Activated naive CD4-positive, alpha-beta T cell treated with anti-CD3 and anti-CD28 coated beads for 36 hours (primary cell): Measurements from ENCODE around the gene GRIK2. TPM values are rescaled to one million over a fixed set of nuclear protein-coding genes. Genes with fewer than 3 reads are reported as not detected.

ENCODE experiments used
- CTCF ChIA-PET: fragments of 350-600 bp; sonication (Branson Sonifier 250); formaldehyde crosslinking; loops from one replicate; lab custom pipeline; 2021; ENCODE audit warnings: antibody characterized with exemption; lab: Charles Lee
- DNase-seq: peaks from one replicate; pipeline ENCODE4 v3.0.0-alpha.2; 2020
- H3K27ac Mint-ChIP-seq: one replicate; pipeline ENCODE4 v1.8.0; 2021; ENCODE audit warnings: mild to moderate bottlenecking, mixed read lengths
- H3K27me3 Mint-ChIP-seq: one replicate; pipeline ENCODE4 v1.8.0; 2021; ENCODE audit warnings: low read depth, mixed read lengths
- H3K36me3 Mint-ChIP-seq: one replicate; pipeline ENCODE4 v1.8.0; 2021; ENCODE audit warnings: low read depth, mixed read lengths
- H3K4me1 Mint-ChIP-seq: one replicate; pipeline ENCODE4 v1.8.0; 2021; ENCODE audit warnings: low read depth, mixed read lengths
- H3K4me3 Mint-ChIP-seq: one replicate; pipeline ENCODE4 v1.8.0; 2021; ENCODE audit warnings: mild to moderate bottlenecking, moderate library complexity, mixed read lengths
- H3K9me3 Mint-ChIP-seq: one replicate; pipeline ENCODE4 v1.8.0; 2021; ENCODE audit warnings: mixed read lengths
- intact Hi-C: fragments of 100-400 bp; cut with micrococcal nuclease; formaldehyde crosslinking; loops from one replicate; pipeline ENCODE4 v1.15.1; 2023
- total RNA-seq, 2 experiments: library from RNA; stranded (reverse); gene quantifications; one replicate each; pipeline ENCODE4 v1.2.3, GENCODE V29; 2021

The GRIK2 gene
- total RNA-seq, 2 experiments from 2014 or later, result not detected

DNA sequence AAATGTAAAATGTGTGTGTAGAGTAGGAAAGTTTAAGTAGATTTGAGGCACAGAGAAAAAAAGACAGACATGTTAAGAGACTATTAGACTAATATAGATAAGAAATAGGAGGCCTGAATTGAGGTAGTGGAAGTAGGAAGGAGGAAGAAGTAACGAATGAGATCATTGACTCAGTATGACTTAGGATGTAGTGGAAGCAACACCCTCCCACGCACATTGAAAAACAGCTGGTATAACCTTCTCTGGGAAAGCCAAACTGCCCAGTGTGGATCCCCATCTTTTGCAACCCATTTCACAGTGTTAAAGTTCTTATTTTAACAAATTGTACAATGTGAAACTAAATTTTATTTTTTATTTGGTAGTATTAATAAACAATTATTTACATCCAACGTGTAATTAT lies 89.1 kb downstream of the GRIK2 start:
- intact Hi-C loops, result no loop called here
- no peaks in the 10 kb centered on the region for H3K36me3 Mint-ChIP-seq
- CTCF ChIA-PET, result no interaction called here
- DNase-seq, result no peak
- no peaks in the 10 kb centered on the region for H3K27me3 Mint-ChIP-seq
- peaks cover 2% of the 10 kb centered on the region for H3K9me3 Mint-ChIP-seq
- no peak overlapping the region for H3K4me3 Mint-ChIP-seq
- H3K4me1 Mint-ChIP-seq, result no peaks in the 10 kb centered on the region
- H3K27ac Mint-ChIP-seq, result no peak overlapping the region

DNA sequence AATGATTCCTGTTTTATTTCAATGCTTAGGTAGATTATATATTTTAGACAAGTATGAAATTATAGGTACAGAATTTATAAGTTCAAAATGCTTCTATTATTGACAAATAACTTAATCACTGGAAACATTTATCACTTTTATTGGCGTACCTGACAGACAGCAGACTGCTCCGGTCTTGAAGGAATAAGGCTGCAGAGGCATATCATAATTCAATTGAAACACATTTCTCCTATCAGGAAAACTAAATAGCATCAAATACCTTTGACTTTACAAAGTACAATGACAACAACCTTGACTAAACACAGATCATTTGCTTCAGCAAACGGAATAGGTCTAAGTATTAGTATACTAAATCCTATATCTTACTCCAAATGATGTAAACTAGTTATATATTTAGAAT lies 91.3 kb downstream of the GRIK2 start:
- Mint-ChIP-seq H3K4me1 (no peaks in the 10 kb centered on the region), H3K9me3 (peaks cover 2% of the 10 kb centered on the region), H3K4me3 (no peak overlapping the region), H3K36me3 (no peaks in the 10 kb centered on the region), H3K27me3 (no peaks in the 10 kb centered on the region), H3K27ac (no peak overlapping the region)
- CTCF ChIA-PET, result no interaction called here
- intact Hi-C loops, result no loop called here
- no peak for DNase-seq

GRCh38 chr6:101486124-101486523 lies 92.6 kb downstream of the GRIK2 start:
- DNase-seq, result no peak
- Mint-ChIP-seq H3K4me3 (no peak overlapping the region), H3K36me3 (no peaks in the 10 kb centered on the region), H3K27me3 (no peaks in the 10 kb centered on the region), H3K4me1 (no peaks in the 10 kb centered on the region), H3K27ac (no peak overlapping the region), H3K9me3 (peaks cover 4% of the 10 kb centered on the region)
- intact Hi-C loops, result no loop called here
- CTCF ChIA-PET, result no interaction called here

- Mint-ChIP-seq H3K4me1 (no peaks in the 10 kb centered on the region), H3K27me3 (no peaks in the 10 kb centered on the region), H3K27ac (no peak overlapping the region), H3K4me3 (no peak overlapping the region), H3K36me3 (no peaks in the 10 kb centered on the region), H3K9me3 (peaks cover 3% of the 10 kb centered on the region)
- CTCF ChIA-PET, result no interaction called here
- intact Hi-C loops, result no loop called here
- DNase-seq, result no peak
Observed at GRCh38 chr6:101486726-101487125, 93.2 kb downstream of the GRIK2 start.

DNA sequence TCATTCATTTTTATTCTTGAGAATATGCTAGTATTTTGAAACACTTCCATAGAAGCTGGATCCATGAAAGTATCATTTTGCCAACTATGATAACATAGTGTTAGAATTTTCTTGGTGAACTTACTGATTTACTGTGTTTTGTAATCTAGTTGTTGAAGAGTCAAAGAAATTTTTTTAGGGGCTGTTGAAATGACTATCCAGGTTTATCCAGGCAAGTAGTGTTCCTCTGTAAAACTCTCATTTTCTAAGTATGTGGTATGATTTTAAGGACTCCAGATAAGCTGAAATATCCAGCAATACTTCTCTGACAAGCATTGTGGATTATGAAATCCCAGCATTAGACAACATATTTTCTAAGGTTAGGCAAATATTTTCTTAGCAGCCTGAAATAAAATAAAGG lies 95.9 kb downstream of the GRIK2 start:
- H3K9me3 Mint-ChIP-seq, result peaks cover 2% of the 10 kb centered on the region
- no peaks in the 10 kb centered on the region for H3K27me3 Mint-ChIP-seq
- CTCF ChIA-PET, result no interaction called here
- no peak for DNase-seq
- no peaks in the 10 kb centered on the region for H3K4me1 Mint-ChIP-seq
- H3K36me3 Mint-ChIP-seq, result no peaks in the 10 kb centered on the region
- H3K27ac Mint-ChIP-seq, result no peak overlapping the region
- intact Hi-C loops, result no loop called here
- H3K4me3 Mint-ChIP-seq, result no peak overlapping the region

DNA sequence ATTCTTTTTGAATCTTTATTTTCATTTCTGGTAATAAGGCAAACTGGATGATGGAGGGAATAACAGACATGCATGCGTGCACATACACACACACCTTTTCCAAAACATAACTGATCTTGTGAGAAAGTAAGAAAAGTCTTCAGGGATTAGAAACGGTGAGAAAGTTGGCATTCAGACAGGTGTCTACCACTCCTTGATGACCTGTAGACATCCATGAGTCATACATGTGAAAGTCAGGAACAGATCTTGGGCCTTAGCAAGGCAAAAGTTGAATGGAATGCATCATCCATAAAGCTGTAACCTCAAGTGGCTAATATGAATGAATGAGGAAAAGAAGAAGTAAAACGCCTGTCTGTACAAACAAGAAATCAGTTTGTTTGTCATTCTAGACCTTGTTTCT lies 97.3 kb downstream of the GRIK2 start:
- Mint-ChIP-seq H3K36me3 (no peaks in the 10 kb centered on the region), H3K4me3 (no peak overlapping the region), H3K4me1 (no peaks in the 10 kb centered on the region), H3K27me3 (no peaks in the 10 kb centered on the region), H3K9me3 (peaks cover 2% of the 10 kb centered on the region), H3K27ac (no peak overlapping the region)
- CTCF ChIA-PET, result no interaction called here
- intact Hi-C loops, result no loop called here
- DNase-seq, result no peak

GRCh38 chr6:101502818-101503217 lies 109.3 kb downstream of the GRIK2 start:
- Mint-ChIP-seq H3K27ac (no peak overlapping the region), H3K9me3 (no peaks in the 10 kb centered on the region)

GRCh38 chr6:101509536-101509935 lies 116.0 kb downstream of the GRIK2 start:
- H3K36me3 Mint-ChIP-seq, result no peaks in the 10 kb centered on the region
- no peaks in the 10 kb centered on the region for H3K27me3 Mint-ChIP-seq
- no peak for DNase-seq
- no peak overlapping the region for H3K4me3 Mint-ChIP-seq
- intact Hi-C loops, result no loop called here
- H3K9me3 Mint-ChIP-seq, result no peaks in the 10 kb centered on the region
- H3K4me1 Mint-ChIP-seq, result no peaks in the 10 kb centered on the region
- H3K27ac Mint-ChIP-seq, result no peak overlapping the region
- CTCF ChIA-PET, result no interaction called here

More at GRCh38 chr6:101502818-101503217, 109.3 kb downstream of the GRIK2 start:
- no peaks in the 10 kb centered on the region for H3K4me1 Mint-ChIP-seq
- H3K36me3 Mint-ChIP-seq, result no peaks in the 10 kb centered on the region
- no peaks in the 10 kb centered on the region for H3K27me3 Mint-ChIP-seq
- H3K4me3 Mint-ChIP-seq, result no peak overlapping the region
- intact Hi-C loops, result no loop called here
- DNase-seq, result no peak
- CTCF ChIA-PET, result no interaction called here

DNA sequence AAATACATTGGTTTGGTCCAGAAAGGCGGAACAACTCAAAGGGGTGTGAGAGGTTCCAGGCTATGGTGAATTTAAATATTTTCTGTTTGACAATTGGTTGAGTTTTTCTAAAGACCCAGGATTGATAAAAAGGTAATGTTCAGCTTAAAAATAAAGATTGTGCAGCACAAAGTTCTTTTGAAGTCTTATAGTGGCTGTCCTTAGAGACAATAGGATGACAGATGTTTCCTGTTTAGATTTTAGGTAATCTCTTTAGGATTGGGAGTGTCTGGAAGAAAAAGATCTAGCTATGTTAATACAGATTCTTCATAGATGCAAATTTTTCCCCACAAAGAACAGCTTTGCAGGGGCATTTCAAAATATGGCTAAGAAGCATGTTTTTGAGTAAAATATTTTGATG lies 119.7 kb downstream of the GRIK2 start:
- H3K4me3 Mint-ChIP-seq, result no peak overlapping the region
- DNase-seq, result no peak
- CTCF ChIA-PET, result no interaction called here
- no peaks in the 10 kb centered on the region for H3K36me3 Mint-ChIP-seq
- H3K27ac Mint-ChIP-seq, result no peak overlapping the region
- H3K4me1 Mint-ChIP-seq, result no peaks in the 10 kb centered on the region
- no peaks in the 10 kb centered on the region for H3K9me3 Mint-ChIP-seq
- intact Hi-C loops, result no loop called here
- H3K27me3 Mint-ChIP-seq, result no peaks in the 10 kb centered on the region

GRCh38 chr6:101516578-101516977 lies 123.1 kb downstream of the GRIK2 start:
- CTCF ChIA-PET, result no interaction called here
- no peaks in the 10 kb centered on the region for H3K9me3 Mint-ChIP-seq

DNA sequence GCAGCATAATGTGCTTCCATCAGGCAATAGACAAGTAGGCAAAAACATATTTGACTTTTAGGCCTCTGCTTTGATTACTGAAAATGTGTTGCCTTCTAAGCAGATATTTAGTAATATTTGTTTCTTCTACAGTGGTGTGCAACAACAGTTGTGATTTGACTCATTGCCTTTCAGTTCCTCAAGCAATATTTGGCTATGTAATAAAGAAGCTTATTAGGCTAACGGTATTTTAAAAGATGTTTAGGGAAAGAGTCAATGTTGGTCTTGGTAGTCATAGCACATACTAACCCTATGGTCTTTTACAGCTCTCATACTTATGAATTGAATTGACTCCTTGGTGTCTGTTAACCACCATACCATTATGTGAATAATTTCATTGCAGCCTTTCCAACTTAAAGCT lies 124.1 kb downstream of the GRIK2 start:
- no peak overlapping the region for H3K4me3 Mint-ChIP-seq
- no peak overlapping the region for H3K27ac Mint-ChIP-seq
- no peaks in the 10 kb centered on the region for H3K36me3 Mint-ChIP-seq
- no peaks in the 10 kb centered on the region for H3K4me1 Mint-ChIP-seq
- intact Hi-C loops, result no loop called here
- H3K9me3 Mint-ChIP-seq, result no peaks in the 10 kb centered on the region
- DNase-seq, result no peak
- no peaks in the 10 kb centered on the region for H3K27me3 Mint-ChIP-seq
- CTCF ChIA-PET, result no interaction called here

More at GRCh38 chr6:101516578-101516977, 123.1 kb downstream of the GRIK2 start:
- Mint-ChIP-seq H3K4me3 (no peak overlapping the region), H3K36me3 (no peaks in the 10 kb centered on the region), H3K4me1 (no peaks in the 10 kb centered on the region), H3K27me3 (no peaks in the 10 kb centered on the region), H3K27ac (no peak overlapping the region)
- DNase-seq, result no peak
- intact Hi-C loops, result no loop called here

DNA sequence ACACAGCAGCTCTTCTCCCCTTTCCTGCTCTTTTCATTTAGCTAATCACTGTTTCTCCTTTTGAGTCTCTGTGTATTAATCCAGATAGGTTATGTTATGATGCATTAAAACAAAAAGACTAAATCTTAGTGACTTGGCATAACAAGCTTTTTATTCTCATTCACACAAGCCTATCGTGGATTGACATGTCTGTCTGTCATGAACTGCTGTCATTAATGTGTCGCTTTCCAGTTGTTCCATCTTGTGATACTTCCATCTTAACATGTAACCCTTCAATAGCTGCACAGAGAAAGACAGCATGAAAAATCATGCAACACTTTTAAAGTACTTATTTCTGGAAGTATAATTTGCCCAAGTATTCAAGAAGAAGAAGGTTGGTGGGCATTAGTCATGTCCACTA lies 128.7 kb downstream of the GRIK2 start:
- H3K36me3 Mint-ChIP-seq, result no peaks in the 10 kb centered on the region
- H3K9me3 Mint-ChIP-seq, result peaks cover 7% of the 10 kb centered on the region
- CTCF ChIA-PET, result no interaction called here
- no peak overlapping the region for H3K4me3 Mint-ChIP-seq
- no peak overlapping the region for H3K27ac Mint-ChIP-seq
- intact Hi-C loops, result no loop called here
- no peaks in the 10 kb centered on the region for H3K4me1 Mint-ChIP-seq
- DNase-seq, result no peak
- no peaks in the 10 kb centered on the region for H3K27me3 Mint-ChIP-seq

GRCh38 chr6:101527467-101527866 lies 134.0 kb downstream of the GRIK2 start:
- H3K9me3 Mint-ChIP-seq, result peaks cover 7% of the 10 kb centered on the region
- H3K27me3 Mint-ChIP-seq, result no peaks in the 10 kb centered on the region
- H3K4me3 Mint-ChIP-seq, result no peak overlapping the region
- H3K36me3 Mint-ChIP-seq, result no peaks in the 10 kb centered on the region
- H3K4me1 Mint-ChIP-seq, result no peaks in the 10 kb centered on the region
- intact Hi-C loops, result no loop called here
- no peak overlapping the region for H3K27ac Mint-ChIP-seq
- DNase-seq, result no peak
- CTCF ChIA-PET, result no interaction called here

- no peaks in the 10 kb centered on the region for H3K36me3 Mint-ChIP-seq
- intact Hi-C loops, result no loop called here
- no peak overlapping the region for H3K4me3 Mint-ChIP-seq
- DNase-seq, result no peak
- CTCF ChIA-PET, result no interaction called here
- H3K27me3 Mint-ChIP-seq, result no peaks in the 10 kb centered on the region
- H3K4me1 Mint-ChIP-seq, result no peaks in the 10 kb centered on the region
- H3K27ac Mint-ChIP-seq, result no peak overlapping the region
- peaks cover 4% of the 10 kb centered on the region for H3K9me3 Mint-ChIP-seq
Observed at GRCh38 chr6:101528801-101529200, 135.3 kb downstream of the GRIK2 start.
